HEK293T (cell line): Measurements from ENCODE around the gene INPP5A.

ENCODE experiments used
- FOXK2 ChIP-seq: fragments of 450-650 bp; IDR thresholded peaks from 2 replicates; pipeline ENCODE4 v1.6.1; 2016; ENCODE audit warnings: mild to moderate bottlenecking
- FOXM1 ChIP-seq: fragments of 450-650 bp; IDR thresholded peaks from 2 replicates; pipeline ENCODE4 v1.6.1; 2017; ENCODE audit warnings: mild to moderate bottlenecking, borderline replicate concordance
- HDGF ChIP-seq: fragments of 450-650 bp; IDR thresholded peaks from 2 replicates; pipeline ENCODE4 v1.6.1; 2017; ENCODE audit warnings: antibody characterized with exemption, borderline replicate concordance
- SP1 ChIP-seq: fragments of 450-650 bp; IDR thresholded peaks from 2 replicates; pipeline ENCODE4 v1.6.1; 2017
- SUZ12 ChIP-seq: fragments of 450-650 bp; IDR thresholded peaks from 2 replicates; pipeline ENCODE4 v1.6.1; 2016; ENCODE audit warnings: mild to moderate bottlenecking
- TARDBP ChIP-seq: fragments of 450-650 bp; IDR thresholded peaks from 2 replicates; pipeline ENCODE4 v1.6.1; 2016
- TF ChIP-seq, protein P1 (sequence below): fragments of 450-650 bp; IDR thresholded peaks from 2 replicates; pipeline ENCODE4 v1.6.1; 2016

DNA sequence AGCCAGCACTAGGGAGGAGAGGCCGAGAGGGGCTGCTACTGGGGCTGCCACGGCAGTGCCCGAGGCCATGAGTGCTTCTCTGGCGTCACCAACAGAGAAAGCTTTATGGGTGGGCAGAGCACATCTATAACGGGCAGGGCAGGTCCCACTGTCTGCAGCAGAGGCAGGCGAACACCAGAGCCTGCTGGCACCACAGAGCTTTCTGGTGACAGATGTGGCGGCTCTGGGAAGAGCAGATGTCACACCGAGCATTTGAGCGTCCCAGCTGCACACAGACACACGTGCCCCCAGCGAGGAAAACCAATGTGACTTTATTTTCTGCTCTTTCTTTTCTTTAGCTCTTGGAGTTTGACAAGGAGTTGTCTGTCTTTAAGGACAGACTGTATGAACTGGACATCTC, 227.8 kb downstream of the INPP5A start:
- TF ChIP-seq SUZ12 (no peak), HDGF (no peak), FOXK2 (no peak), SP1 (no peak), FOXM1 (no peak), TARDBP (no peak)
- TF ChIP-seq, protein P1, sequence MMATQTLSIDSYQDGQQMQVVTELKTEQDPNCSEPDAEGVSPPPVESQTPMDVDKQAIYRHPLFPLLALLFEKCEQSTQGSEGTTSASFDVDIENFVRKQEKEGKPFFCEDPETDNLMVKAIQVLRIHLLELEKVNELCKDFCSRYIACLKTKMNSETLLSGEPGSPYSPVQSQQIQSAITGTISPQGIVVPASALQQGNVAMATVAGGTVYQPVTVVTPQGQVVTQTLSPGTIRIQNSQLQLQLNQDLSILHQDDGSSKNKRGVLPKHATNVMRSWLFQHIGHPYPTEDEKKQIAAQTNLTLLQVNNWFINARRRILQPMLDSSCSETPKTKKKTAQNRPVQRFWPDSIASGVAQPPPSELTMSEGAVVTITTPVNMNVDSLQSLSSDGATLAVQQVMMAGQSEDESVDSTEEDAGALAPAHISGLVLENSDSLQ: no peak
